Choroid plexus epithelial cell (primary cell): Measurements from ENCODE around the gene WFDC12.

Experiments used
- DNase-seq: peaks from one replicate; pipeline ENCODE4 v3.0.0-alpha.2; 2010; ENCODE audit warnings: low read depth
- H3K4me3 ChIP-seq: 2 replicates; pipeline ENCODE4 v1.5.1; 2011; ENCODE audit warnings: low read depth, mild to moderate bottlenecking, control low read depth, low read length, moderate library complexity
- CTCF ChIP-seq: conservative IDR thresholded peaks from 2 replicates; pipeline ENCODE4 v1.5.1; 2011; ENCODE audit warnings: low read depth, mild to moderate bottlenecking, control low read depth, inconsistent platforms, low read length, moderate library complexity

WFDC12 gene

GRCh38 chr20:45087097-45087790, 37.0 kb downstream of the WFDC12 start:
- DNase-seq: no peak
- no peak overlapping the region for H3K4me3 ChIP-seq
- no peak for TF ChIP-seq CTCF

DNA sequence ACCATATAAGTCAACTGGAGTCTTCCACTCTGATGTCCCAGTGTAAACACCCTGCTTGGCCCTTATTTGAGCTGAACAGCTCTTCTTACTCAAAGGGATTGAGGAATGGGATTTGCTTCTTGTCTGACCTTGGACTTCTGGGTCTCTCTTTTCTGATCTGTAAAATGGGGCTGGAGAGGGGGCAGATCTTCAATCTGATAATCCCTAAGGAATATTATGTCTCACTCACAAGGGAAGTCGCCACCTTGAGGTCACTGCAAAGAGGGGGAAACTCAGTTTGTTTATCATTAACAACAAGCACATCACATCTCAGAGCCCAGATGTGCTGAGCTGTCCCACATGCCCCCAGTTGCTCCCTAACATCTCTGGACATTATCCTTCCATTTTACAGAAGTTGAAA, 38.4 kb downstream of the WFDC12 start:
- no peak for TF ChIP-seq CTCF
- H3K4me3 ChIP-seq: no peak overlapping the region
- DNase-seq: no peak

DNA sequence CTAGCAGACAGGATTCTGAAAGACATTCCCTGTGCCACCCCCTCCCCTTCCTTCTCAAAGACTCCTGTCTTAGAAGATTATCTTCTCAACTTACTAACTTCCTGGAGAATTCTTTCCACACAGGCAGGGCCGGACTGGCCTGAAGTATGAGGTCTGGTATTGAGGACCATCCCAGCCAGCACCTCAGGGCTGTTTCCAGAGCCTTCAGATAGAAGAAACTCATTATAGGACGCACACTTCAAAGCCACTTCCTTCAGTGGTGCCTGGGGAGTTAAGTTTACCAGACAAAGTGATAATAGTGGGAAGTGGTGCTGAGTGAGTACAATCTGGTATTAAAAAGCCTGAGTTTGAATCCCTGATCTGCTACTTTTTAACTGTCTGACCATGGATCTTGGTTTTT, 39.0 kb downstream of the WFDC12 start:
- no peak overlapping the region for H3K4me3 ChIP-seq
- DNase-seq: no peak
- no peak for TF ChIP-seq CTCF

GRCh38 chr20:45083127-45083526, 41.1 kb downstream of the WFDC12 start:
- TF ChIP-seq CTCF: no peak
- DNase-seq: no peak
- no peak overlapping the region for H3K4me3 ChIP-seq

- TF ChIP-seq CTCF: no peak
Observed at GRCh38 chr20:45082468-45082867, 41.8 kb downstream of the WFDC12 start.

GRCh38 chr20:45080867-45081624, 43.2 kb downstream of the WFDC12 start:
- H3K4me3 ChIP-seq: no peak overlapping the region
- TF ChIP-seq CTCF: peak; percentile 68
- peak; percentile 57 for DNase-seq

More at GRCh38 chr20:45082468-45082867, 41.8 kb downstream of the WFDC12 start:
- no peak overlapping the region for H3K4me3 ChIP-seq
- no peak for DNase-seq

DNA sequence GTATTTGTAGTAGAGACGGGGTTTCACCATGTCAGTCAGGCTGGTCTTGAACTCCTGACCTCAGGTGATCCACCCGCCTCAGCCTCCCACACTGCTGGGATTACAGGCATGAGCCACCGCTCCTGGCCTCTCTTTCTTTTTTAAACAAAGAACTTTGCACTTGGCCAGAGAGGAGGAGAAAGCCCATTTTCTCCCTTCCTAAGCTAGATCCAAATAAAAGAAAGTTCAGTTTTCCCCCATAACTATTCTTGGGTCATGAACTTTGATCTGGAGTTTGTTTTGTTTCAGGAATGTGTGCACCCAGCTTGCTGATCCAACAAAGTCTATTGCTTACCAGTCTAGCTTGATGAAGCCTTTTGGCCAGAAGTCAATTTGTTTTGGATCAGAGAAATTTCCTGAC, 46.7 kb downstream of the WFDC12 start:
- no peak for DNase-seq
- TF ChIP-seq CTCF: no peak
- no peak overlapping the region for H3K4me3 ChIP-seq
